Measurements from ENCODE around the gene SLC6A8.

The SLC6A8 gene

DNA sequence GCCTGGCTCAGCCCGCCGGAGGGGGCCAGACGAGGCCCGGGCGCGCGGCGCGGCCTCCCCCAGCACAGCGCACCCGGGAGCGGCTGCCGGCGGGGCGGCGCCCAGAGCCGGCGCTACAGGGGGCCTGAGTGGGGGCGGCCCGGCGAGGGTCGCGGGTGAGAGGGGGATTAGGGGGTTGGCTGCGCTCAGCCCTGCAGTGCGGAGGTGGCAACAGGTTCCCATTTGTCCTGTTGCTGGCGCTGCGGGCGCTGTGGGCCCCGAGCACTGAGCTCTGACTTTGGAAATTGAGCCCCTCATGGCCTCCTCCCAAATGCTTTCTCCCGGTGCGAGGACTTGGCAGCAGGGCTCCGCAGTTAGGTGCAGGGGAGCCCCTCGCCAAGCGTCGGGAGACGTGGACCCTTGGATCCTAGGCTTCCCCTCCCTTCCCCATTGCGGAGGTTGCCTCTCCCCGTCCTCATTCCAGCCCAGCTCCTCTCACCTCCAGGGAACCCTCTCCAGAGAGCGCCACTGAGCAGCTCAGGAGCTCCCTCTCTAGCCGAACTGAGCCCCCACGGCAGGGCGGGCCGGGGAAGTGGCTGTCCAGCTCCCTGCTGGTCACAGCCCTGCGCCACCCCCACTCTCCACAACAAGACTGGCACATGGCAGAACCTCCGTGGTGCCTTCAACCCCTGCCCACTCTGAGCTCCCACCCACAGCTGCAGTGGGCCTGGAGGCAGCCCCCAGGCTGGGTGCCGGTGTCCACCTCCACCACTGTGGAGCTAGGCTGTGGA is 43.2 kb upstream of the SLC6A8 start:
- TF ChIP-seq GATA2 (IDR thresholded peaks at IDR 0.05; ENCODE audit: low read depth, low read length) (no peak), GATA3 (IDR thresholded peaks at IDR 0.05; ENCODE audit: low read depth, low read length) (no peak)

DNA sequence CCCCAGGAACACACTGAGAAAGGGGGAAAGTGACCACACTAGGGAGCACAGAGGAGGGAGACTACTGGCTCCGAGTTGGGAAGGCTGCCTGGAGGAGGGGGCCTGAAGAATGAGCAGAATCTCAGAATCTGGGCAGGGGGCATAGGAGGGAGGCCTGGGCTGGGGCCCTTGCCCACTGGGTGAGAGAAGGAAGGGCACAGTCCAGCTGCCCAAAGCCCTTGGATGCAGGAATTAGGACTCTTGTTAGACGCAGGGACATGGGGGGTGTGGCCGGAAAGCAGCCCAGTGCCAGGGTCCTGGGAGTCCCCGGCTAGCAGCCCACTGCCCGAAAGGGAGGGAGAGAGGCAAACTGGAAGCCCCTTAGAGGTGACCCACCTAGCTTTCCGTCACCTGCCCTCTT is 42.6 kb upstream of the SLC6A8 start:
- no peak for TF ChIP-seq GATA2 (IDR thresholded peaks at IDR 0.05; ENCODE audit: low read depth, low read length)
- no peak for TF ChIP-seq GATA3 (IDR thresholded peaks at IDR 0.05; ENCODE audit: low read depth, low read length)

DNA sequence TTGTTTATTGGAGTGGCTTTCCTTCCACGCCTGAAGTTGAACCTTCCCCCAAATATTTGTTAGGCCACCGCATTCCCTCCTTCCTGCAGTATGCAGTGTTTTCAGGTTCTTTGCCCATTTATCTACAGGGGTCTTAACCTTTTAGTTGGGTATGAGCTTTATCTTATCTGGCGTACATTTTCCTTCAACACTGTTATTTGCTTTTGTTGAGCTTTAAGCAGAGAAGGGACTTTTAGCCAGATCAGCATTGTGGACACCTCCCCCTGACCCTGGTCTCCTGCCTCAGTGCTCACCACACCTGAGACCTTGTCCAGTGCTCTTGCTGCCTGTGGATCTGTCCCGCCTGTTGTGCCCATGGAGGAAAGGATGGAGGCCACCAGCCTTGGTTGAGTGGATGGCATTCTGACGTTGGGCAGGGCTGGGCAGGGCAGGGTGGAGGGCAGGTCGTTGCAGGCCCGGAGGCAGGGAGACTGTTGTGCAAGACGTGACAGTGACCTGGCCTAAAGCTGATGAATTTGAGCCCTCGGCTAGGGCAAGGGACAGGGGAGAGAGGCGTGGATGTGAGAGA is 41.7 kb upstream of the SLC6A8 start:
- TF ChIP-seq GATA3 (IDR thresholded peaks at IDR 0.05; ENCODE audit: low read depth, low read length) (no peak), GATA2 (IDR thresholded peaks at IDR 0.05; ENCODE audit: low read depth, low read length) (no peak)

- TF ChIP-seq GATA2 (IDR thresholded peaks at IDR 0.05; ENCODE audit: low read depth, low read length) (no peak), GATA3 (IDR thresholded peaks at IDR 0.05; ENCODE audit: low read depth, low read length) (no peak)
These were observed 40.9 kb upstream of the SLC6A8 start, which contains the start of gene DUSP9 for GRCh38 chrX:153646620-153647373. TSS of gene DUSP9 (plus strand) at chrX:153647203. CDS start at chrX:153647954, 751 bp downstream.

DNA sequence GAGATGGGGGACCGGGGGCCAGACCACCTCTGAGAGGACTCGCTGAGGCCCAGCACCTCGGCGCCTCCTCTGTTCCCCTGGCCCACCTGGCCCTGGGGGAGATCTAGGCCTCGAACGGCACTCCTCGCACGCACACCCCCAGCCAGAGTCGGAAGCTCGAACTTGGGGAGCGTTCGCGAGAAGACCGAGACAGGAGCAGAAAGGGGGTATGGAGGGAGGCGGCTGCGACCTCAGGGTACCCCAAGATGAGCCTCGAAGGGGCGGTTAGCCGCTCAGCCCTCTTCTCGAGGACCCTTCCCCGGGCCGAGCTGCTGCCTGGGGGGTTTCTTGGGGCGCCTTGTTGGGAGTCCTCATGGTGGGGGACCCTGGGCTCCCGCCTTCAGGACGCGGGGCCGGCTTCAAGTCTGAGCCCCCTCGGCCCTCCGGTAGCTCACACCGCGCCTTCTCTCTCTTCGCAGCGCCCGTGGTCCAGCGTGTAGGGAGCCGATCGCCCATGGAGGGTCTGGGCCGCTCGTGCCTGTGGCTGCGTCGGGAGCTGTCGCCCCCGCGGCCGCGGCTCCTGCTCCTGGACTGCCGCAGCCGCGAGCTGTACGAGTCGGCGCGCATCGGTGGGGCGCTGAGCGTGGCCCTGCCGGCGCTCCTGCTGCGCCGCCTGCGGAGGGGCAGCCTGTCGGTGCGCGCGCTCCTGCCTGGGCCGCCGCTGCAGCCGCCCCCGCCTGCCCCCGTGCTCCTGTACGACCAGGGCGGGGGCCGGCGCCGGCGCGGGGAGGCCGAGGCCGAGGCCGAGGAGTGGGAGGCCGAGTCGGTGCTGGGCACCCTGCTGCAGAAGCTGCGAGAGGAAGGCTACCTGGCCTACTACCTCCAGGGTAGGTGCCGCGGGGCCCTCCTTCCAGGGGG is 40.0 kb upstream of the SLC6A8 start:
- TF ChIP-seq GATA3 (IDR thresholded peaks at IDR 0.05; ENCODE audit: low read depth, low read length) (no peak), GATA2 (IDR thresholded peaks at IDR 0.05; ENCODE audit: low read depth, low read length) (no peak)

- TF ChIP-seq GATA3 (IDR thresholded peaks at IDR 0.05; ENCODE audit: low read depth, low read length): no peak
- TF ChIP-seq GATA2 (IDR thresholded peaks at IDR 0.05; ENCODE audit: low read depth, low read length): no peak
These were observed 39.2 kb upstream of the SLC6A8 start for GRCh38 chrX:153648358-153649177.

- TF ChIP-seq GATA2 (IDR thresholded peaks at IDR 0.05; ENCODE audit: low read depth, low read length) (no peak), GATA3 (IDR thresholded peaks at IDR 0.05; ENCODE audit: low read depth, low read length) (no peak)
These were observed 38.4 kb upstream of the SLC6A8 start for GRCh38 chrX:153649178-153649914.

DNA sequence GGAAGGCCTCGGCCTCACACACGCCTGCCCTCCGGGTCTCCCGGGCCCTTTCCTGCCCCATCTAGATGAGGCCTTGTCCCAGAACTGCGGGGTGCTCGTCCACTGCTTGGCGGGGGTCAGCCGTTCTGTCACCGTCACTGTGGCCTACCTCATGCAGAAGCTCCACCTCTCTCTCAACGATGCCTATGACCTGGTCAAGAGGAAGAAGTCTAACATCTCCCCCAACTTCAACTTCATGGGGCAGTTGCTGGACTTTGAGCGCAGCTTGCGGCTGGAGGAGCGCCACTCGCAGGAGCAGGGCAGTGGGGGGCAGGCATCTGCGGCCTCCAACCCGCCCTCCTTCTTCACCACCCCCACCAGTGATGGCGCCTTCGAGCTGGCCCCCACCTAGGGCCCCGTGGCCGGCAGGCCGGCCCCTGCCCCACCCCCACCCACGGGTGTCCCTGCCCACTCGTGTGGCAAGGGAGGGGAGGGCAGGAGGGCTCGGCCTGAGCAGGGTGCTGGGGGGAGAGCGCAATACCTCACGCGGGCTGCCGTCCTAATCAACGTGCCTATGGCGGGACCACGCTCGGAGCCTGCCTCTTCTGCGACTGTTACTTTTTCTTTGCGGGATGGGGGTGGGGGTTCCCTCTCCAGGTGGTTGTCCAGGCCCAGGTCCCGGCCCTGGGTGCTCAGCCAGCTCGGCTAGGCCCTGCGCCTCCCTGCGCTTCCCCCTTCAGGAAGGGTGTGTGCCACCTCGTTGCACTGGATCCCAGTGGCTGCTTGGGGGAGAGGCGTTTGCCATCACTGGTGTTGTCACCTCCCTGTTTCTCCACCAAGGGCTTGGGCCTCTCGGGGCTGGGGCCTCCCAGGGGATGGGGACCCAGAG is 37.6 kb upstream of the SLC6A8 start:
- TF ChIP-seq GATA2 (IDR thresholded peaks at IDR 0.05; ENCODE audit: low read depth, low read length) (no peak), GATA3 (IDR thresholded peaks at IDR 0.05; ENCODE audit: low read depth, low read length) (no peak)

GRCh38 chrX:153650959-153651358 is 36.8 kb upstream of the SLC6A8 start:
- TF ChIP-seq GATA3 (IDR thresholded peaks at IDR 0.05; ENCODE audit: low read depth, low read length) (no peak), GATA2 (IDR thresholded peaks at IDR 0.05; ENCODE audit: low read depth, low read length) (no peak)

DNA sequence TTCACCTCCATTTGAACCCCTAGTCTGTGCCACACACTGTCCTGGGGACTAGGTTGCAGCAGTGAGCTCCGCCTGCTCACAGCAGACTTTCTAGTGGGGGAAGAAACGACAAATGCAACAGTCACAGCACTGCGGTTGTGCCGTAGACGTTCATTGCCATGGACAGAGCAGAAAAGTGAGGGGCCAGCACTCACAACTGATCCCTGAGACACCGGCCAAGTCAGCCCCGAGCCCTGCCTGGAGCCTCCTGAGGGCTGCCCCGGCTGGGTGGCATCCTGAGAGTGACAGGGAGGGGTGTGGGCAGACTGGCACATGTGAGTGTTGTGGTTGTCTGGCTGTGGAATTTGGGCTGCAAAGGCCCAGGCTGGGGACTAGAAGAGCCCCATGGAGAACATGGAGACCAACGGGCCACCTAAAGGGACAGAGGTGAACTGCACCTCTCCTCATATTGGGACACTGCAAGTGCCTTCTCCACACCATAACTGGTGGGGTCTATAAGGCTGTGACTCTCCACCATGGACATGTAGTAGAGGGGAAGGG is 36.1 kb upstream of the SLC6A8 start:
- TF ChIP-seq GATA3 (IDR thresholded peaks at IDR 0.05; ENCODE audit: low read depth, low read length) (no peak), GATA2 (IDR thresholded peaks at IDR 0.05; ENCODE audit: low read depth, low read length) (no peak)

- TF ChIP-seq GATA2 (IDR thresholded peaks at IDR 0.05; ENCODE audit: low read depth, low read length) (no peak), GATA3 (IDR thresholded peaks at IDR 0.05; ENCODE audit: low read depth, low read length) (no peak)
These were observed 34.2 kb upstream of the SLC6A8 start for GRCh38 chrX:153653556-153653955.

Measured in SH-SY5Y (cell line).